Activated naive CD8-positive, alpha-beta T cell treated with anti-CD3 and anti-CD28 coated beads for 36 hours (primary cell): ENCODE data around the gene INTS6. TPM values are rescaled to one million over a fixed set of nuclear protein-coding genes. Genes with fewer than 3 reads are reported as not detected.

ENCODE experiments used
- DNase-seq: peaks from one replicate; pipeline ENCODE4 v3.0.0; 2021
- H3K27ac Mint-ChIP-seq: one replicate; pipeline ENCODE4 v1.8.0; 2022; ENCODE audit warnings: mild to moderate bottlenecking, moderate library complexity, mixed read lengths
- H3K27me3 Mint-ChIP-seq: one replicate; pipeline ENCODE4 v1.8.0; 2022; ENCODE audit warnings: mild to moderate bottlenecking, mixed read lengths
- H3K36me3 Mint-ChIP-seq: one replicate; pipeline ENCODE4 v1.8.0; 2021; ENCODE audit warnings: mild to moderate bottlenecking, mixed read lengths
- H3K4me1 Mint-ChIP-seq: one replicate; pipeline ENCODE4 v1.8.0; 2021; ENCODE audit warnings: mixed read lengths
- H3K4me3 Mint-ChIP-seq: one replicate; pipeline ENCODE4 v1.8.0; 2022; ENCODE audit warnings: mild to moderate bottlenecking, moderate library complexity, mixed read lengths
- H3K9me3 Mint-ChIP-seq: one replicate; pipeline ENCODE4 v1.8.0; 2022; ENCODE audit warnings: mixed read lengths
- total RNA-seq, 2 experiments: library from RNA; stranded (reverse); gene quantifications; one replicate each; pipeline ENCODE4 v1.2.3, GENCODE V29; 2021

INTS6 gene
- total RNA-seq, 2 experiments from 2014 or later = 42.6 to 44.5 TPM

GRCh38 chr13:51475727-51476501 lies 23.1 kb upstream of the INTS6 start:
- Mint-ChIP-seq H3K27ac (no peak overlapping the region), H3K9me3 (no peaks in the 10 kb centered on the region), H3K4me1 (peaks cover 3% of the 10 kb centered on the region), H3K4me3 (no peak overlapping the region), H3K36me3 (no peaks in the 10 kb centered on the region), H3K27me3 (no peaks in the 10 kb centered on the region)
- no peak for DNase-seq

GRCh38 chr13:51469790-51470189 lies 17.0 kb upstream of the INTS6 start:
- no peaks in the 10 kb centered on the region for H3K27me3 Mint-ChIP-seq
- DNase-seq = no peak
- no peaks in the 10 kb centered on the region for H3K4me1 Mint-ChIP-seq
- no peaks in the 10 kb centered on the region for H3K9me3 Mint-ChIP-seq
- no peak overlapping the region for H3K27ac Mint-ChIP-seq
- no peaks in the 10 kb centered on the region for H3K36me3 Mint-ChIP-seq
- no peak overlapping the region for H3K4me3 Mint-ChIP-seq

GRCh38 chr13:51467730-51468129 lies 14.9 kb upstream of the INTS6 start:
- no peaks in the 10 kb centered on the region for H3K9me3 Mint-ChIP-seq
- no peaks in the 10 kb centered on the region for H3K4me1 Mint-ChIP-seq
- H3K36me3 Mint-ChIP-seq = no peaks in the 10 kb centered on the region
- DNase-seq = no peak
- H3K4me3 Mint-ChIP-seq = no peak overlapping the region
- no peaks in the 10 kb centered on the region for H3K27me3 Mint-ChIP-seq
- H3K27ac Mint-ChIP-seq = no peak overlapping the region

GRCh38 chr13:51465124-51465523 lies 12.3 kb upstream of the INTS6 start:
- H3K9me3 Mint-ChIP-seq = no peaks in the 10 kb centered on the region
- peaks cover 7% of the 10 kb centered on the region for H3K36me3 Mint-ChIP-seq
- H3K27me3 Mint-ChIP-seq = no peaks in the 10 kb centered on the region
- no peaks in the 10 kb centered on the region for H3K4me1 Mint-ChIP-seq
- H3K4me3 Mint-ChIP-seq = no peak overlapping the region
- DNase-seq = no peak
- H3K27ac Mint-ChIP-seq = no peak overlapping the region

- H3K27me3 Mint-ChIP-seq = peaks cover 4% of the 10 kb centered on the region
- H3K4me1 Mint-ChIP-seq = peaks cover 26% of the 10 kb centered on the region
- DNase-seq = no peak
- no peak overlapping the region for H3K4me3 Mint-ChIP-seq
- no peak overlapping the region for H3K27ac Mint-ChIP-seq
- peaks cover 45% of the 10 kb centered on the region for H3K36me3 Mint-ChIP-seq
- peaks cover 5% of the 10 kb centered on the region for H3K9me3 Mint-ChIP-seq
These were observed 4.4 kb upstream of the INTS6 start for GRCh38 chr13:51457086-51457815.

- H3K36me3 Mint-ChIP-seq = peaks cover 45% of the 10 kb centered on the region
- H3K4me1 Mint-ChIP-seq = peaks cover 26% of the 10 kb centered on the region
- H3K27me3 Mint-ChIP-seq = peaks cover 4% of the 10 kb centered on the region
These were observed 3.7 kb upstream of the INTS6 start for GRCh38 chr13:51456510-51456909.

GRCh38 chr13:51455532-51455931 lies 2.7 kb upstream of the INTS6 start:
- Mint-ChIP-seq H3K27ac (no peak overlapping the region), H3K36me3 (peaks cover 49% of the 10 kb centered on the region), H3K9me3 (peaks cover 5% of the 10 kb centered on the region), H3K4me3 (no peak overlapping the region), H3K27me3 (peaks cover 4% of the 10 kb centered on the region), H3K4me1 (peaks cover 27% of the 10 kb centered on the region)
- DNase-seq = no peak

More at GRCh38 chr13:51456510-51456909, 3.7 kb upstream of the INTS6 start:
- Mint-ChIP-seq H3K27ac (no peak overlapping the region), H3K9me3 (peaks cover 5% of the 10 kb centered on the region), H3K4me3 (no peak overlapping the region)
- DNase-seq = no peak

- DNase-seq = peak; percentile 49
- Mint-ChIP-seq H3K9me3 (peaks cover 5% of the 10 kb centered on the region), H3K4me3 (peak overlapping the region; percentile 91), H3K36me3 (peaks cover 52% of the 10 kb centered on the region), H3K4me1 (peaks cover 32% of the 10 kb centered on the region), H3K27ac (peak overlapping the region; percentile 99), H3K27me3 (peaks cover 4% of the 10 kb centered on the region)
These were observed 1.3 kb upstream of the INTS6 start for GRCh38 chr13:51453959-51454703.

- Mint-ChIP-seq H3K27me3 (peaks cover 4% of the 10 kb centered on the region), H3K4me1 (peaks cover 34% of the 10 kb centered on the region), H3K9me3 (peaks cover 5% of the 10 kb centered on the region), H3K27ac (peak overlapping the region; percentile 99), H3K4me3 (peak overlapping the region; percentile 91), H3K36me3 (peaks cover 51% of the 10 kb centered on the region)
- DNase-seq = peak; percentile 83
These were observed 547 bp upstream of the INTS6 start for GRCh38 chr13:51453207-51453958.

- Mint-ChIP-seq H3K36me3 (peaks cover 44% of the 10 kb centered on the region), H3K9me3 (peaks cover 5% of the 10 kb centered on the region), H3K27ac (peak overlapping the region; percentile 95), H3K27me3 (peaks cover 4% of the 10 kb centered on the region), H3K4me1 (peaks cover 31% of the 10 kb centered on the region), H3K4me3 (peak overlapping the region; percentile 88)
- DNase-seq = peak; percentile 81
These were observed 1.1 kb downstream of the INTS6 start for GRCh38 chr13:51451467-51452360.

GRCh38 chr13:51451134-51451466 lies 1.7 kb downstream of the INTS6 start:
- Mint-ChIP-seq H3K36me3 (peaks cover 48% of the 10 kb centered on the region), H3K9me3 (peaks cover 4% of the 10 kb centered on the region), H3K27ac (peak overlapping the region; percentile 92), H3K27me3 (peaks cover 4% of the 10 kb centered on the region), H3K4me1 (peaks cover 35% of the 10 kb centered on the region), H3K4me3 (peak overlapping the region; percentile 87)
- DNase-seq = no peak

- H3K4me1 Mint-ChIP-seq = peaks cover 28% of the 10 kb centered on the region
- H3K4me3 Mint-ChIP-seq = no peak overlapping the region
- H3K27ac Mint-ChIP-seq = peak overlapping the region; percentile 1
These were observed 3.8 kb downstream of the INTS6 start for GRCh38 chr13:51449018-51449417.

GRCh38 chr13:51444922-51445321 lies 7.9 kb downstream of the INTS6 start:
- Mint-ChIP-seq H3K9me3 (no peaks in the 10 kb centered on the region), H3K27me3 (no peaks in the 10 kb centered on the region), H3K27ac (no peak overlapping the region), H3K4me1 (peaks cover 25% of the 10 kb centered on the region), H3K36me3 (peaks cover 26% of the 10 kb centered on the region), H3K4me3 (no peak overlapping the region)
- no peak for DNase-seq

More at GRCh38 chr13:51449018-51449417, 3.8 kb downstream of the INTS6 start:
- peaks cover 4% of the 10 kb centered on the region for H3K27me3 Mint-ChIP-seq
- H3K9me3 Mint-ChIP-seq = no peaks in the 10 kb centered on the region
- peaks cover 29% of the 10 kb centered on the region for H3K36me3 Mint-ChIP-seq
- no peak for DNase-seq

GRCh38 chr13:51440381-51440780 lies 12.5 kb downstream of the INTS6 start:
- Mint-ChIP-seq H3K27me3 (no peaks in the 10 kb centered on the region), H3K4me1 (peaks cover 18% of the 10 kb centered on the region), H3K36me3 (peaks cover 15% of the 10 kb centered on the region), H3K4me3 (no peak overlapping the region), H3K27ac (no peak overlapping the region), H3K9me3 (no peaks in the 10 kb centered on the region)
- no peak for DNase-seq
